PC-9 (cell line): ENCODE measurements around the gene IFT122.

ENCODE experiments used
- EZH2 ChIP-seq: fragments of 200-600 bp; sonication (generic); IDR thresholded peaks from 2 replicates; pipeline ENCODE4 v1.8.0; 2017; ENCODE audit warnings: antibody characterized with exemption, low read depth
- TF ChIP-seq, protein P1 (sequence below): fragments of 200-600 bp; sonication (generic); conservative IDR thresholded peaks from 2 replicates; pipeline ENCODE4 v1.6.1; 2017; ENCODE audit warnings: mixed run types, antibody characterized with exemption, mild to moderate bottlenecking, moderate library complexity

- TF ChIP-seq, protein P1, sequence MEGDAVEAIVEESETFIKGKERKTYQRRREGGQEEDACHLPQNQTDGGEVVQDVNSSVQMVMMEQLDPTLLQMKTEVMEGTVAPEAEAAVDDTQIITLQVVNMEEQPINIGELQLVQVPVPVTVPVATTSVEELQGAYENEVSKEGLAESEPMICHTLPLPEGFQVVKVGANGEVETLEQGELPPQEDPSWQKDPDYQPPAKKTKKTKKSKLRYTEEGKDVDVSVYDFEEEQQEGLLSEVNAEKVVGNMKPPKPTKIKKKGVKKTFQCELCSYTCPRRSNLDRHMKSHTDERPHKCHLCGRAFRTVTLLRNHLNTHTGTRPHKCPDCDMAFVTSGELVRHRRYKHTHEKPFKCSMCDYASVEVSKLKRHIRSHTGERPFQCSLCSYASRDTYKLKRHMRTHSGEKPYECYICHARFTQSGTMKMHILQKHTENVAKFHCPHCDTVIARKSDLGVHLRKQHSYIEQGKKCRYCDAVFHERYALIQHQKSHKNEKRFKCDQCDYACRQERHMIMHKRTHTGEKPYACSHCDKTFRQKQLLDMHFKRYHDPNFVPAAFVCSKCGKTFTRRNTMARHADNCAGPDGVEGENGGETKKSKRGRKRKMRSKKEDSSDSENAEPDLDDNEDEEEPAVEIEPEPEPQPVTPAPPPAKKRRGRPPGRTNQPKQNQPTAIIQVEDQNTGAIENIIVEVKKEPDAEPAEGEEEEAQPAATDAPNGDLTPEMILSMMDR: no peak
- no peak for TF ChIP-seq EZH2
These were observed 30.5 kb upstream of the IFT122 start for GRCh38 chr3:129409541-129409940.
